SKM-1 treated with dmso at 0.1 percent for 144 hours (cell line): ENCODE results near the gene PRTN3.

Source experiments
- DNase-seq: peaks from one replicate; lab custom pipeline; 2025; ENCODE audit not compliant: unreplicated experiment; lab: John Stamatoyannopoulos, UW

PRTN3 gene

DNA sequence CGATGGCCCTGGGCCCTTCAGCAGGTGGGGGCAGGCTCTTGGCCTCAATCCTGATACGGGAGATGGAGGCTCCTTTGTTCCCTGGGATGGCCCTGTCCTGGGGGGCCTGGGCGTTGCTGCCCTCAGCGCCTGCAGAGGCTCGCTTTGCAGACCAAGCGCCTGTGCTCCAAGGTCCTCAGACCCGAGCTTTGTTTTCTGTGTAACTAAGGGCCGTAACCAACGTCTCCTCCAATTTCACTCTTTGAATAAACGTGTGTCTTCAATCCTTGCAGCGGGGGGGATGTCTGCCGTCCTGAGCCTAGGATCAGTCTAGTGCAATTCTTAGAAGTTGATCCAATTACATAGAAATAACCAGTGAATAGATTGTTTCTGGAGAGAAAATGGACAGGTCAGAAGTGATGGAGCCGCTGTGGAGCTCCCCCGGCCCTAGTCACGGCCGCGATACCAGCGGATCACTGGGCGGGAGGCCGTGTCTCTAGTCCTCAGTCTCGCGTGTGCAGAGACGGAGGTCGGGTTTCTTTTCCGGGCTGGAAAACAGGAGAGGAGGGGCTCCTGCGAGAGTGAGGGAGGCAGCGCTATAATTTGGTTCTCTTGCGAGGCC lies 38.2 kb upstream of the PRTN3 start:
- no peak for DNase-seq

DNA sequence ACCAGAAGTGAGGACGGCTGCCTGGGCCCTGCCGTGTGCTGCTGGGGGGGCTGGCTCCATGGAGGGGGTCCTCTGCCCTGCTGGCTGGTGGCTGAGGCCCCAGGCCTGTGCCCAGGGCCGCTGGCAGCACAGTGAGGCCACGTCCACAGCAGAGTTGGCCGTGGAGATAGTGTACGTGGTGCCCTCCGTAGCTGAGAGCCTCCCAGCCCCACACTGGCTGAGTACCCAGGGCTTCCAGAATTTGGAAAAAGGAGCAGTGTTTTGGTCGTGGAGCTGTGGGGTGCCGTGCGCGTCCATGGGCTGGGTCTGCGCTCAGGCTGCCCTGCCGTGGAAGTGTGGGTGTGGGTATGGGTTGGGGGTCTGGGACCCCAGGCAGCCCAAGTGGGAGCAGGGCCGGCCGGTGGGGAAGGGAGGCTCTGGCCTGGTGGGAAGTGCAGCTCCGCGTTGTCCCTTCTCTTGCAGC lies 37.7 kb upstream of the PRTN3 start:
- no peak for DNase-seq

DNA sequence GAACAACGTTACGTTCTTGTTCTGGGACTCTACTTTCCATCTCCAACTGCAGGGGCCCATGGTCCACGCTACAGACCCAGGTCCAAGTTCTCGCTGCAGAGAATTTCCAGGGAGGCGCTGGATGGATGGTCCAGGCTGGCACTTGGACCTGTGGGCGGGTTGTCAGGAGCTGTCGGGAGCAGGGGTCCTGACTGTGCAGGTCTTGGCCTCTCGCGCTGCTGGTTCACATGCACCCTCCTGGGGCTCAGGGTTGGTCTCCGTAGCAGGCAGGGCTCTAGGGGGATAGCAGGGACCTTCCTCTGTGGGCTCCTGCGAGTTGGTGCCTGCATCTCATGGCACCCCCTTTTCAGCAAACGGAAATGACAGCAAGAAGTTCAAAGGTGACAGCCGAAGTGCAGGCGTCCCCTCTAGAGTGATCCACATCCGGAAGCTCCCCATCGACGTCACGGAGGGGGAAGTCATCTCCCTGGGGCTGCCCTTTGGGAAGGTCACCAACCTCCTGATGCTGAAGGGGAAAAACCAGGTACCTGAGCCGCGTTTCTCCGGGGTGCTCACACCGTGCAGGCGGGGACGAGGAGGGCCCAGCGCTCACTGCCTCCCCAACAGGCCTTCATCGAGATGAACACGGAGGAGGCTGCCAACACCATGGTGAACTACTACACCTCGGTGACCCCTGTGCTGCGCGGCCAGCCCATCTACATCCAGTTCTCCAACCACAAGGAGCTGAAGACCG lies 36.9 kb upstream of the PRTN3 start:
- no peak for DNase-seq

DNA sequence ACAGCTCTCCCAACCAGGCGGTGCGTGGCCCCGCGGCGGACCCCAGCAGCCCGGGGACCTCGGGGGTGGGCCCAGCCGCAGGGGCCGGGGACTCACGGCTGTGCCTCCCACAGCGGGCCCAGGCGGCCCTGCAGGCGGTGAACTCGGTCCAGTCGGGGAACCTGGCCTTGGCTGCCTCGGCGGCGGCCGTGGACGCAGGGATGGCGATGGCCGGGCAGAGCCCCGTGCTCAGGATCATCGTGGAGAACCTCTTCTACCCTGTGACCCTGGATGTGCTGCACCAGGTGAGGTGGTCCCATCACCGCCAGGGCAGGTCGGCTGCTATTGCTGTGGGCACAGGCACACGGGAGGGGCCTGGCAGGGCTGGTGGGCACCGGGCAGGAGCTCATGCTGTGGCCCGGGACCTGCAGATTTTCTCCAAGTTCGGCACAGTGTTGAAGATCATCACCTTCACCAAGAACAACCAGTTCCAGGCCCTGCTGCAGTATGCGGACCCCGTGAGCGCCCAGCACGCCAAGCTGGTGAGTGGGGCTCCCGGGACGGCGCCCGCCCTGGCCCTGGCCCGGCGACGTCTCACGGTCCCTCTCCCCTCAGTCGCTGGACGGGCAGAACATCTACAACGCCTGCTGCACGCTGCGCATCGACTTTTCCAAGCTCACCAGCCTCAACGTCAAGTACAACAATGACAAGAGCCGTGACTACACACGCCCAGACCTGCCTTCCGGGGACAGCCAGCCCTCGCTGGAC lies 36.2 kb upstream of the PRTN3 start:
- DNase-seq: no peak

DNA sequence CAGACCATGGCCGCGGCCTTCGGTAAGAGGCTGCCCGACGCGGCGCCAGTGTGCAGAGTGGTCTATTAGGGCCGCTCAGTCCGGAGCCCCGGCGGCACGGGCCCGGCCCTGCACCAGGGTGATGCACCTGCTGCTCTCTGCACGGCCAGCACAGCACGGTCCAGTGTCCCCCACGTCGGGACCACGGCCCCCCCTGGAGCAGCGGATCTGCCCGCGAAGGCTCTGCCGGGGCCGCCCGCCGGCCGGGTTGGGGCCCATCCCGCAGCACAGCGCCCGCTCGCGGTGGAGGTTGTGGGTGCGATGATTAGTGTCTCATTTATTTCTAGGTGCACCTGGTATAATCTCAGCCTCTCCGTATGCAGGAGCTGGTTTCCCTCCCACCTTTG lies 35.6 kb upstream of the PRTN3 start:
- DNase-seq: no peak

DNA sequence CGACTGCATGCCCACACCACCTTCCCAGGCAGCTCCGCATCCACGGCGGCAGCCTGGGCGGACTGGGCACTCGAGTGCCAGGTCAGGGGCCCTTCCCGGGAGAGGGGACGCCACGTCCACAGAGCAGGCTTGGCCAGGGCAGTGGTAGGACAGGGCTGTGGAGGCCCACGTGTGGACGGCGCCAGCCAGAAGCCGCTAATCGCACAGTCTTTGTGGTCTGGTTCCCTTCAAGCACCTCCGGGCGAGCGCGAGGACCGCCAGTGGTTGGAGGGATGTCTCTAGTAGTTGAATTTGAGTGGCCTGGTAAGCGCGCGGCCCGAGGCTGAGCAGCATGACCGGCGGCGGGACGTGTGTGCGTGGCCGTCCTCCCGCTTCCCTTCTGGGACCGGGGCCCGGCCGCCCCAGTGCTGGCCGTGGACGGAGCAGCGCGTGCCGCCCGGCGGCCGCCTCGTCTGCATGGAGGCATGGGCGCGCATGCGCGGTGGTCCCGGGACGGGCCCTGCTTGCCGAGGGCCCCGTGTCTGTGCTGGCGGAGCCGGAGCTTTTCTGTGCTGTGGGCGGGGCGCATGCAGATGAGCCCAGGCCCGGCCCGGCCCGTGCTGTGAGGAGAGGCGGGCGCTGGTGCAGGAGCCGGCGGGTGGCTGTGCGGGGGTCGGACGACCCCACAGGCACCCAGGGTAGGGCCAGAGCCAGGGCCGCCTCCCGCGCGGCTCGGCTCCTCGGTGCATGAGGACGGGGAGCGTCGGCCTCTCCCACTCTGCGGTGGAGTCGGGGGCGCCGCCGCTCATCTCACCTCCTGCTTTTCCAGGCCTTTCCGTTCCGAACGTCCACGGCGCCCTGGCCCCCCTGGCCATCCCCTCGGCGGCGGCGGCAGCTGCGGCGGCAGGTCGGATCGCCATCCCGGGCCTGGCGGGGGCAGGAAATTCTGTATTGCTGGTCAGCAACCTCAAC lies 34.9 kb upstream of the PRTN3 start:
- DNase-seq: no peak

DNA sequence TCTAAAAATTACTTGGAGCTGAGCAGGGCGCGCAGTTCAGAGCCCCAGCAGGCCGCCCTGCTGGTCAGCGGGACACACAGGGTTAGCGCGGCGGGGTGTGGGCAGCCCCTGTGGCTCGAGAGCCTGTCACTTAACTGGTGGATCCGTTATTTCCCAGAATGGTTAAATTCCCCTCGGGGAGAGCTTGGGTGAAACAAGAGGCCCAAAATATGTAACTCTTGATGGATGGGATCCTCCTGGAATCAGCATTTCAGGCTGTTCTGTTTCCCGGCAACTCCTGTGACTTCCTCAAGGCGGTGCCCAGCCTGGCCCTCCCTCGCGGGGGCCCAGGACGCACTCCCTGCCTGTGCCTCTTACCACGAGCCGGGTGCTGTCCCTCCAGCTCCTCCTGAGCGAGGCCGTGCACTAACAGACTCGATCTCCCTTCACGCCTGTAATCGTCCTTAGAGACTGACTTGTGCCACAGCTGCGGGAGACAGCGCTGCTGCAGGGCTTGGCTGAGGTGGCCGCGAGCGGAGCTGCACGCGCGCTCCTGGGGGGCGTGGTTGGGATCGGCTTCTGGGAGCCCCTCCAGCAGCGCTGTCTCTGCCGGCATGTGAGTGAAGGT lies 33.9 kb upstream of the PRTN3 start:
- DNase-seq: no peak

DNA sequence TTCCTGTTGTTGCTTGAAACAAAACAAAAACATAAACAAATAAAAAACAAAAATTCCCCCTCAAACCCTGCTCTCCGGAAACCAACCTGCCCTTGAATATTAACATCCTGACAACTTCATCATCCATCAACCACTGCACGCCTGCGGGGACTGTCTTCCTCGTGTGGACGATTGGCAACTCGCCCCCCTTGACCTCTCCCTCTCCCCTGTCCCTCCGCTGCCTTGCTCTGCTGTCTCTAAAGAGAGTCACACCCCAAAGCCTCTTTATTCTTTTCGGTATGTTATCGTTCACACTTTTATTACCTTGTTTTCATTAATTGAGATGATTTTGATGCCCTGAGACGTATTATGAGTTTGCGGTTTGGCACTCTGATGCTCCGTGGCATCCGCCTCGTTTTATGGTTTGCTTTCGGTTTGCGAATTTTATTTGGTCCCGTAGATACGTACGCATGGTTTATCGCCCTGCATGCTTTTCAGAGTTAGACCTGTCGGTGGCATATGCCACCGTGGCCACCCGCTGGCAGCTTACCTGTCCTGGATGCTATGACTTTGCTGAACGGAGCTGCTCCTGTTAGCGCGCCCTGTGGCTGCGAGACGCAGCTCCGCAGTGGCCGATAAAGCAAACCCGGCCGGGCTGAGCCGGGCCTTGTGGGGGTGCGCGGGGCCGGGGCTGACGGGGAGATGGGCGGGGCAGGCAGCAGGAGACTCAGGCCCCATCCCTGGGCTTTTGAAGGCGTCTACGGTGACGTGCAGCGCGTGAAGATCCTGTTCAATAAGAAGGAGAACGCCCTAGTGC lies 33.0 kb upstream of the PRTN3 start:
- no peak for DNase-seq

DNA sequence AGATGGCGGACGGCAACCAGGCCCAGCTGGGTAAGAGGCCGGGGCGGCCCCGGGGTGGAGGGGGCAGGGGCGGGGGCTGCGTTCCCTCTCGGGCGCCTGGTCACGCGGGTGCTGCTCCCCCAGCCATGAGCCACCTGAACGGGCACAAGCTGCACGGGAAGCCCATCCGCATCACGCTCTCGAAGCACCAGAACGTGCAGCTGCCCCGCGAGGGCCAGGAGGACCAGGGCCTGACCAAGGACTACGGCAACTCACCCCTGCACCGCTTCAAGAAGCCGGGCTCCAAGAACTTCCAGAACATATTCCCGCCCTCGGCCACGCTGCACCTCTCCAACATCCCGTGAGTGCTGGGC lies 32.4 kb upstream of the PRTN3 start:
- no peak for DNase-seq

DNA sequence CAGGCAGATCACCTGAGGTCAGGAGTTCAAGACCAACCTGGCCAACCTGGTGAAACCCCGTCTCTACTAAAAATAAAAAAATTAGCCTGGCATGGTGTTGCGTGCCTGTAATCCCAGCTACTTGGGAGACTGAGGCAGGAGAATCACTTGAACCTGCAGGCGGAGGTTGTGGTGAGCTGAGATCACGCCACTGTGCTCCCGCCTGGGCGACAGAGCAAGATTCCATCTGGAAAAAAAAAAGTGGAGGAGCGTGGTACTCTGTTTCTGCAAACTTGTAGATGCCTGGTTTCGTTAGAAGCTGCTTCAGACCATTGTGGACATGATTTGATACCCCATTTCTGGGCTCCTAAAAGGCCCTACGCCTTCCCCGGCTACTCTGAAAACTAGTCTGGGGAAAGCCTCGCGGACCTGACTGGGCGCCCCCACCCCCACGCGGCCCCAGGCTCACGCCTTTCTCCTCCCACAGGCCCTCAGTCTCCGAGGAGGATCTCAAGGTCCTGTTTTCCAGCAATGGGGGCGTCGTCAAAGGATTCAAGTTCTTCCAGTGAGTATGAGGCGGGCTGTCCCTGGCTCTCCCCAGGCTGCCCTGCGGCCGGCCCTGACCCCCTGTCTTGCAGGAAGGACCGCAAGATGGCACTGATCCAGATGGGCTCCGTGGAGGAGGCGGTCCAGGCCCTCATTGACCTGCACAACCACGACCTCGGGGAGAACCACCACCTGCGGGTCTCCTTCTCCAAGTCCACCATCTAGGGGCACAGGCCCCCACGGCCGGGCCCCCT lies 30.5 kb upstream of the PRTN3 start:
- DNase-seq: no peak

DNA sequence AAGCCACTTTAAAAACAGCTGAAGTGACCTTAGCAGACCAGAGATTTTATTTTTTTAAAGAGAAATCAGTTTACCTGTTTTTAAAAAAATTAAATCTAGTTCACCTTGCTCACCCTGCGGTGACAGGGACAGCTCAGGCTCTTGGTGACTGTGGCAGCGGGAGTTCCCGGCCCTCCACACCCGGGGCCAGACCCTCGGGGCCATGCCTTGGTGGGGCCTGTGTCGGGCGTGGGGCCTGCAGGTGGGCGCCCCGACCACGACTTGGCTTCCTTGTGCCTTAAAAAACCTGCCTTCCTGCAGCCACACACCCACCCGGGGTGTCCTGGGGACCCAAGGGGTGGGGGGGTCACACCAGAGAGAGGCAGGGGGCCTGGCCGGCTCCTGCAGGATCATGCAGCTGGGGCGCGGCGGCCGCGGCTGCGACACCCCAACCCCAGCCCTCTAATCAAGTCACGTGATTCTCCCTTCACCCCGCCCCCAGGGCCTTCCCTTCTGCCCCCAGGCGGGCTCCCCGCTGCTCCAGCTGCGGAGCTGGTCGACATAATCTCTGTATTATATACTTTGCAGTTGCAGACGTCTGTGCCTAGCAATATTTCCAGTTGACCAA lies 29.8 kb upstream of the PRTN3 start:
- DNase-seq: no peak

DNA sequence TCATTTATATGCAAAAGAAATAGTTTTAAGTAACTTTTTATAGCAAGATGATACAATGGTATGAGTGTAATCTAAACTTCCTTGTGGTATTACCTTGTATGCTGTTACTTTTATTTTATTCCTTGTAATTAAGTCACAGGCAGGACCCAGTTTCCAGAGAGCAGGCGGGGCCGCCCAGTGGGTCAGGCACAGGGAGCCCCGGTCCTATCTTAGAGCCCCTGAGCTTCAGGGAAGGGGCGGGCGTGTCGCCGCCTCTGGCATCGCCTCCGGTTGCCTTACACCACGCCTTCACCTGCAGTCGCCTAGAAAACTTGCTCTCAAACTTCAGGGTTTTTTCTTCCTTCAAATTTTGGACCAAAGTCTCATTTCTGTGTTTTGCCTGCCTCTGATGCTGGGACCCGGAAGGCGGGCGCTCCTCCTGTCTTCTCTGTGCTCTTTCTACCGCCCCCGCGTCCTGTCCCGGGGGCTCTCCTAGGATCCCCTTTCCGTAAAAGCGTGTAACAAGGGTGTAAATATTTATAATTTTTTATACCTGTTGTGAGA lies 29.2 kb upstream of the PRTN3 start:
- DNase-seq: no peak

DNA sequence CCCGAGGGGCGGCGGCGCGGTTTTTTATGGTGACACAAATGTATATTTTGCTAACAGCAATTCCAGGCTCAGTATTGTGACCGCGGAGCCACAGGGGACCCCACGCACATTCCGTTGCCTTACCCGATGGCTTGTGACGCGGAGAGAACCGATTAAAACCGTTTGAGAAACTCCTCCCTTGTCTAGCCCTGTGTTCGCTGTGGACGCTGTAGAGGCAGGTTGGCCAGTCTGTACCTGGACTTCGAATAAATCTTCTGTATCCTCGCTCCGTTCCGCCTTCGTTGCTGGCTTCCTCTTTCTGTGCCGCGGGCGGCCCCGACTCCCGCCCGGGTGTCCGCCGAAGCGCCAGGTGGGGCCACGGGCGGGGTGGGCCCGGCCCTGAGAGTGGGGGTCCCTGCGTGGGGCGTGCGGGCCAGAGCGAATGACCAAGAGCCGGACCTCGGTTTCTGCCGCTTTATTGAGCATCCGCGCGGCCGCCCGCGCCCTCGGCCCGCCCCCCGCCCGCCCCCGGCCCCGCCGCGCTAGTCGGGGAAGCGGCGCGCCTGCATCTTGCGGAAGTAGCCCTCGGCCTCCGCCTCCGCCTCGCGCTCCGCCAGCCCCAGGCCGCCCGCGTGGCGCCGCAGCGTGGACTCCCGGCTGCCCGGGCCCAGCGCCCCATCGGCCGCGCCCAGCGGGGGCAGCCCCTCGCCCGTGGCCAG lies 28.6 kb upstream of the PRTN3 start:
- no peak for DNase-seq

DNA sequence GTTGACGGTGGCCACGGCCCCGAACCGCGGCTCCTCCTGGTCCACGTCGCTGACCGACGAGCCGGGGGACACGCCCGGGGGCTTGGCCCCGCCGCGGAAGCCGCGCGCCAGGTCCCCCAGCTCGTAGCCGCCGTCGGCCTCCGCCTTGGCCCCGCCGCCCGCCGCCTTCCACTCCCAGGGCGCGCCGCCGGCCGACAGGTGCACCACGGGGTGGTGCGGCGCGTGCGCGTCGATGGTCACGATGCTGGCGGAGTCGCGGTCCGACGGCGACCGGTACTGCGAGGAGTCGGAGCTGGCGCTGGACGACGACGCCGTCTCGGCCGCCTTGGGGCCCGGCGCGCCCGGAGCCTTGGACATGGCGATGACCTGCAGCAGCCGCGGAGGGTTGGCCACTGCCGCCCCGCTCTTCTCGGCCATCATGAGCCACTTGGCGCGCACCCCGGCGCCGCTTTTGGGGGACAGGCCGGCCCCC lies 28.0 kb upstream of the PRTN3 start:
- DNase-seq: no peak

DNA sequence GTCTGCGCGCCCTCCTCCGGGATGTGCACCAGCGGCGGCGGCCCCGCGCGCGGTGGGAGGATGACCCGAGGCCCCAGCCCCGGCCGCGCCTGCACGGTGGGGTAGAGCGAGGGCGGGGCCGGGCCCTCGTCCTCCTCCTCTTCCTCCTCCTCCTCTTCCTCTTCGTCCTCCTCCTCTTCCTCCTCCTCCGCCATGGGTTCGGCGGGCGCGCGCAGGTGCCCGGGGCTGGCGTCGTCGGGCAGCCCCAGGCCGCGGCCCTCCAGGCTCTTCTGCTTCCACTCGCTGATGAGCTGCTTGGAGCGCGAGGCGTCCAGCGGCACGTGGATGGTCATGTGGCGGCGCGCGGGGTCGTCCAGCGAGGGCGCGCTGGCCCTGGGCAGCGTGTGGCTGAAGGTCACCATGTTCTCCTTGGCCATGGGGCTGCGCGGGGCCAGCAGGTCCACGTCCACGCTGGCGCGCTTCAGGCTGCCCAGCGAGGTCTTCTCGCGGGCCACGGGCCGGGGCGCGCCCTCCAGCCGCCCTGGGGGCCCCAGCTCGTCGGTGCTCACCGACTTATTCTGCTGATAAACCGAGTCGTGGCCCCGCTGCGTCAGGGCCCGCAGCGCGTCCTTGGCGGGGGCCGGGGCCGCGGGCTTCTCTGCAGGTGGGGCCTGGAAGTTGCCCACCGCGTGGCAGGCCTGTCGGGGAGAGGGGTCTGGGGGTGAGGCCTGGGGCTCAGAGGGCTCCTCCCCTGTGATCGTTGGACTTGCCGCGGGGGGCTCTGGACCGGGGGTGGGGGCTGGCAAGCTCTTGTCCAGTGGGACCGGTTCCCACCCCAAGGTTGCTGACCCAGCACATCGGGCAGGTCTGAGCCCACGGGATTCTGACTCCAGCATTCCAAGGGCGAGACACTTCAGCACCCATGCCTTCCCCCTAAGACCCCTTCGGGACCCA lies 27.3 kb upstream of the PRTN3 start:
- DNase-seq: no peak

DNA sequence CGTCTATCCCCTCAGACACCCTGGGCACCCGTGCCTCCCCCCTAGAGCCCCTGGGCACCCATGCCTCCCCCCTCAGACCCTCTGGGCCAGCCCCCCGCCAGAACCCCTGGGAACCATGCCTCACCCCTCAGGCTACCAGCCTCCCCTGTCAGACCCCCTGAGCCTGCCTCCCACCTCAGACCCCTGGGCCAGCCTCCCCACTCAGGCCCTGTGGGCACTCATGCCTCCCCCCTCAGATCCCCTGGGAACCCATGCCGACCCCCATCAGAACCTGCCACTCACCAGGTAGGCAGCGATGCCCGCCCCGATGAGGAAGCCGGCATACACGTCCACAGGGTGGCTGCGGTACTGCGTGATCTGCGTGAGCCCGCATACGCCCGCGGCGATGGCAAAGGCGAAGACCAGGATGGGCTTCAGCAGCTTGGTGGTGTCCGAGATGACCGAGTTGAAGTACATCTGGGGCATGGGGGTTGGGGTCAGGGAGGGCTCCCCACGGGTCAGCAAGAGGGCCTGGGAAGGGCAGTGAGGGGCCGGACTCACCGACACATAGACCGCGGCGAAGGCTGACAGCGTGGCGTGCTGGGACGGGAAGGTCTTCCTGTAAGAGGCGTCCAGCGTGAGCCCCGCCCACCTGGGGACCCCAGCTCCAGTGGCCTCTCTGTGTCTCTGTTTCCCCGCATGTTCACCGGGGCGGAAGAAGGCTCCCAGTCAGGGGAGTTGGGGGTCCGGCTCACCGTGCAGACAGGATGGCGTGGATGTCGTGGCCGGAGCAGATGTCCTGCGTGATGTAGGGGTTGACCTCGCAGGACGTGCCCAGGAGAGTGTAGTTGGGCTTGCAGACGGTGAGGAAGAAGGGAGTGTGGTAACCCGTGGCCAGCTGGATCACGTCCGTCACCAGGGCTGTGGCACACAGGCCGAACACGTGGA lies 26.4 kb upstream of the PRTN3 start:
- DNase-seq: no peak
